Breast epithelium (tissue), 3 donors: Measurements from ENCODE around the gene USP32.

Experiments used
- CTCF ChIP-seq, 3 donors: fragments of 450-650 bp; IDR thresholded peaks; one replicate each; pipeline ENCODE4 v1.5.1; 2016 to 2017; ENCODE audit warnings: antibody characterized with exemption in 3 of 3, mild to moderate bottlenecking in 3 of 3, moderate library complexity in 3 of 3
- POLR2A ChIP-seq: fragments of 450-650 bp; IDR thresholded peaks from one replicate; pipeline ENCODE4 v1.6.1; 2016; ENCODE audit warnings: antibody characterized with exemption, mild to moderate bottlenecking, moderate library complexity
- POLR2AphosphoS5 ChIP-seq, 3 donors: sonication (generic); formaldehyde crosslinking; IDR thresholded peaks; one replicate each; pipeline ENCODE4 v1.6.1; 2017; ENCODE audit warnings: antibody characterized with exemption in 3 of 3

GRCh38 chr17:60321336-60322055 is 70.4 kb downstream of the USP32 start:
- TF ChIP-seq CTCF (IDR thresholded peaks at IDR 0.05) = no peak
- no peak for TF ChIP-seq POLR2AphosphoS5 (IDR thresholded peaks at IDR 0.05)
- TF ChIP-seq POLR2A = no peak
